GM12873 (cell line): ENCODE data around the gene OR2T10.
"Not testable (repeated sequence)": the region's sequence is repeated elsewhere in the genome, so short reads cannot be mapped to it uniquely, and the experiment has no call there.

Experiments
- TF ChIP-seq, protein P1 (sequence below): IDR thresholded peaks from 2 replicates; pipeline ENCODE4 v1.5.1; 2012; ENCODE audit warnings: low read depth, mild to moderate bottlenecking, moderate library complexity, low read length, control low read depth; ENCODE audit not compliant: insufficient read depth; ENCODE audit errors: missing control alignments

Gene OR2T10

DNA sequence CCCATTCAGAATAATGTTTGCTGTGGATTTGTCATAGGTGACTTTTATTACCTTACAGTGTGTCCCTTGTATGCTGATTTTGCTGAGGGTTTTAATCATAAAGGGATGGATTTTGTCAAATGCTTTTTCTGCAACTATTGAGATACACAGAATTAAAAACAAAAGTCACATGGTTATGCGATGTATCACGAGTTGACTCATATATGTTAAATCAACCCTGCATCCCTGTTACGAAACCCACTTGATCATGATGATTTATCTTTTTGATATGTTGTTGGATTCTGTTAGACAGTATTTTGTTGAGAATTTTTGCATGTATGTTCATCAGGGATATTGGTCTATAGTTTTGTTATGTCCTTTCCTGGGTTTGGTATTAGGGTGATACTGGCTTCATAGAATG lies 12.2 kb downstream of the OR2T10 start:
- TF ChIP-seq, protein P1, sequence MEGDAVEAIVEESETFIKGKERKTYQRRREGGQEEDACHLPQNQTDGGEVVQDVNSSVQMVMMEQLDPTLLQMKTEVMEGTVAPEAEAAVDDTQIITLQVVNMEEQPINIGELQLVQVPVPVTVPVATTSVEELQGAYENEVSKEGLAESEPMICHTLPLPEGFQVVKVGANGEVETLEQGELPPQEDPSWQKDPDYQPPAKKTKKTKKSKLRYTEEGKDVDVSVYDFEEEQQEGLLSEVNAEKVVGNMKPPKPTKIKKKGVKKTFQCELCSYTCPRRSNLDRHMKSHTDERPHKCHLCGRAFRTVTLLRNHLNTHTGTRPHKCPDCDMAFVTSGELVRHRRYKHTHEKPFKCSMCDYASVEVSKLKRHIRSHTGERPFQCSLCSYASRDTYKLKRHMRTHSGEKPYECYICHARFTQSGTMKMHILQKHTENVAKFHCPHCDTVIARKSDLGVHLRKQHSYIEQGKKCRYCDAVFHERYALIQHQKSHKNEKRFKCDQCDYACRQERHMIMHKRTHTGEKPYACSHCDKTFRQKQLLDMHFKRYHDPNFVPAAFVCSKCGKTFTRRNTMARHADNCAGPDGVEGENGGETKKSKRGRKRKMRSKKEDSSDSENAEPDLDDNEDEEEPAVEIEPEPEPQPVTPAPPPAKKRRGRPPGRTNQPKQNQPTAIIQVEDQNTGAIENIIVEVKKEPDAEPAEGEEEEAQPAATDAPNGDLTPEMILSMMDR = no peak

DNA sequence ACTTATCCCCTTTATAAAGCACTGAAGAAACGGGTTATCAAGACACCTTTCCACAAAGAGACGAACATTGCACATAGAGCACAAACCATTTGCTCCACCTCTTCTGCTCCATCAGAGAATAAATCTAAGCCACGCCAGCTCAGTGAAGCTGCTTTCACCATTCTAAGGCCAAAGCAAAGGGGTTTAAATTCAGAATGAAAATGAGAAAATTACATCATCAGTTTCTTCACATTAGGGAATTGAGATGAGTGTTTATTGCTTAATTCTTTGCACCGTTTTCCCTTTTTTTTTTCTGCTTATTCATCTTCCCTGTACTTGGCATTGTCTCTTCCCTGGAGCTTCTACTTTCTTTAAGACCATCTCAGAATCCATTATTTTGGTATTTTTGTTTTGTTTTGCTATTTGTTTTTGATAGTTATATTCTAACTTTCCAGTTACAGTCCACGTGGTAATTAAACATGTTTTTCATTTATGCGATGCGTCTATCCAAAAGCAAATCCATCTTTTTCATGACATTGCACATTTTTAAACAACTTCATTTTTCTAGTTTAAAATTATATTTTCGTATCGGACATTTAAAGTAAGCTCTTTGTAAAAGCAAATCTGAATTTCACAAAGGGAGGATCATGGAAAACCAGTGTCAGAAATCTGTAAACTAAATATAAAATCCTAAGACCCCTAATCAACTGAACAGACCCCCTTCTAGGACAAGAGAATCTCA lies 21.1 kb downstream of the OR2T10 start:
- TF ChIP-seq, protein P1 = no peak

DNA sequence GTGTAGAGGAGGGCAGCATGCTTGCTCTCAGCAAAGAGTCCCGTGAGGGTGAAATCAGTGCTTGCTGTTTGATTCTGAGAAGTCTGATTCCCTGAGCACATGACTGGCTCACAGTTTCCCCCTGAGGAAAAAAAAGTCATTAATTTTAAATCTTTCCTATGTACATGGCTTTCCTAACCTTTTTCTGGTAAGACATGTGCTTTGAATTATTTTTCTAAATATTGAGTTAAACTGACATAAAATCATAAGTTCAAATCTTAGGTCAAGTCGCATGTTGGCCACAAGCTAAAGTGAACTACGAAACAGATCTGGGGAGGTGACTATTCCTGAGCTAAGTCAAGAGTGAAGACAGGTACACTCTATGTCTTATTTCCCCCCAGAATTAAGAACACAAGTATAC lies 22.8 kb downstream of the OR2T10 start, which contains the start of gene OR2T34:
Gene OR2T34, minus strand, starts transcription at position 101 of the 400 bp plus-strand sequence. Its CDS starts 0 bp downstream, at position 101.
- TF ChIP-seq, protein P1 = not testable (repeated sequence)

DNA sequence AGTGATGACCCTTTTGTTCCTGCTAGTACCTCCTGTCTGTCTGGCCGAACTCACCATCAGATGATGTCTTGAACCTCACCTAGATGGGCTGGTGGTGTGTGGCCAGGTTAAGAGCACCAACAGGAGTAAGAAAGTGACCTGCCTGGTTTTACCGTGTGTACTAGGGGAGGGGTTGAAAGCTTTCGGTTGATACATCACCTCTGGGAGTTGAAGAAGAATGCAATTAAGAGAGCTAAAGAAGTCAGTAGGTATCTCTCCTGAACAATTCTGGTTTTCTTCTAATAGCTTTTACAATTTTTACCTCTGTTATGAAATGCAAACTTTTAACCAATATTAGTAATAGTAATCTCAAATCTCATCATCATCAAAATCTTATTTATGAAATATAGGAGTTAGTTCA lies 34.8 kb downstream of the OR2T10 start, which contains the start of gene OR2T29:
Gene OR2T29, minus strand, starts transcription at position 101 of the 400 bp plus-strand sequence. CDS start 3,281 bp downstream, outside the sequence.
- TF ChIP-seq, protein P1 = not testable (repeated sequence)
